A673 (cell line): ENCODE results near the gene GXYLT2.

Experiments
- CTCF ChIP-seq: fragments of 300-800, 200-600 bp; sonication (generic); conservative IDR thresholded peaks from 2 replicates; pipeline ENCODE4 v1.5.1; 2017; ENCODE audit warnings: low read depth, mild to moderate bottlenecking, antibody characterized with exemption, low read length, moderate library complexity, mixed read lengths
- EZH2 ChIP-seq: fragments of 200-600 bp; sonication (generic); IDR thresholded peaks from 2 replicates; pipeline ENCODE4 v1.6.1; 2017; ENCODE audit warnings: borderline replicate concordance, low read depth, mild to moderate bottlenecking, mixed read lengths, antibody characterized with exemption, low read length; ENCODE audit not compliant: poor library complexity, severe bottlenecking

GRCh38 chr3:72972706-72973030, 84.8 kb downstream of the GXYLT2 start:
- no peak for TF ChIP-seq CTCF
- no peak for TF ChIP-seq EZH2
